Measurements from ENCODE around the gene ZBED3.

DNA sequence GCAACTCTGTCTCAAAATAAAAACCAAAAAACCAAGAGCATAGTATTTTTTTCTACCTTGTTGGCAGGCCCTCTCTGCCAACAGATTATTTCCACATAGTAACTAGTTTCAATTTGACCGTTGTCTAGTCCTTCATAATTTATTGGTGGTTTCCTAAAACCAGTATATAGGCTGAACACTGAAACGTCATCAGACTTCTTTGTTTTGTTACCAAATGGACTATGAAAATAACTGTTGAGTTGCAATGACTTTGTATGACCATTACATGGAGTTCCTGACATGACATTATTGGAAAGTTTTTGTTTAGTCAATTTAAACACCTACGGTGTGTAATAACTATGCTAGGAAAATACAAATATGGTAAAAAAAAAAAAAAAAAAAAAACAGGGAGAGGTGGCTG lies 55.2 kb downstream of the ZBED3 start:
- TF ChIP-seq, protein P1, sequence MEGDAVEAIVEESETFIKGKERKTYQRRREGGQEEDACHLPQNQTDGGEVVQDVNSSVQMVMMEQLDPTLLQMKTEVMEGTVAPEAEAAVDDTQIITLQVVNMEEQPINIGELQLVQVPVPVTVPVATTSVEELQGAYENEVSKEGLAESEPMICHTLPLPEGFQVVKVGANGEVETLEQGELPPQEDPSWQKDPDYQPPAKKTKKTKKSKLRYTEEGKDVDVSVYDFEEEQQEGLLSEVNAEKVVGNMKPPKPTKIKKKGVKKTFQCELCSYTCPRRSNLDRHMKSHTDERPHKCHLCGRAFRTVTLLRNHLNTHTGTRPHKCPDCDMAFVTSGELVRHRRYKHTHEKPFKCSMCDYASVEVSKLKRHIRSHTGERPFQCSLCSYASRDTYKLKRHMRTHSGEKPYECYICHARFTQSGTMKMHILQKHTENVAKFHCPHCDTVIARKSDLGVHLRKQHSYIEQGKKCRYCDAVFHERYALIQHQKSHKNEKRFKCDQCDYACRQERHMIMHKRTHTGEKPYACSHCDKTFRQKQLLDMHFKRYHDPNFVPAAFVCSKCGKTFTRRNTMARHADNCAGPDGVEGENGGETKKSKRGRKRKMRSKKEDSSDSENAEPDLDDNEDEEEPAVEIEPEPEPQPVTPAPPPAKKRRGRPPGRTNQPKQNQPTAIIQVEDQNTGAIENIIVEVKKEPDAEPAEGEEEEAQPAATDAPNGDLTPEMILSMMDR (IDR thresholded peaks at IDR 0.05; ENCODE audit: low read length), result no peak
- TF ChIP-seq EZH2phosphoT487 (IDR thresholded peaks at IDR 0.05; ENCODE audit: low read length), result no peak
- TF ChIP-seq EZH2 (optimal IDR thresholded peaks at IDR 0.05; ENCODE audit: low read depth, low read length), result no peak
